ENCODE measurements around the gene POU3F1. TPM values are rescaled to one million over a fixed set of nuclear protein-coding genes. Genes with fewer than 3 reads are reported as not detected.

POU3F1 gene
- total and polyA plus RNA-seq, 2 of the 4 experiments (the other 2 are of a cell fraction), result not detected

DNA sequence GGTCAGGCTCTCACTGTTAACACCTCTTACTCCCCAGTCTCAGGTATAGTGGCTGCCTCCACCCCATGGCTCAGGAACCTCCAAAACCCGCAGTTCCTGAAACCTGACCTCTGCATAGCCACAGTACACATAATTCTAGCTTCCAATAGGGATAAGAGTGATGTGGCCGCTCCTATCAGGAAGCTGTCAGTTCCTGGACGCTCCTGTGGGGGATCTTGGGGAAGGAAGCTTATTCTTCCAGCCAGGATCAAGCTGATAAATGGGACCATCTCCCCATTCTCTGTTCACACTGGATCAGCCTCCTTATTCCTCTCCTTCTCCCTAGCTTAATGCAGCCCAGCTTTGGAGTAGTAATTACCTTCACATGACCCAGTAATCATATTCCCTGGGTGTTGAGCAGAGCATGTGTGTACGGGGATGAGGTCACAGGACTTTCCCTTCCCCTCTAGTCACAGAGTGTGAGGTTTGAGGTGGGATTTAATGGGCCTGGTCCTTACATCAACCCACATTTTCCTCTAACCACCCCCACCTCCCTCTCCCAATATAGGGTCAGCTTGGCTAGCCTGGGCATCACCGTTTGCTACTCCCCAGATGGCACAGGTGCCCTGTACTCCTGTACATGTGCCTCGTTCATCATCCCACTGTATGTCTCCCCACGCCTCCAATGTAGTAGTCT is 7.0 kb upstream of the POU3F1 start:
- no peak overlapping the region for H3K56ac ChIP-seq (ENCODE audit: extremely low read depth, insufficient read depth, low read length)
- peaks cover 44% of the 10 kb centered on the region for H3K27me3 ChIP-seq (ENCODE audit: control insufficient read depth, insufficient read depth, low read length)
- no peaks in the 10 kb centered on the region for H3K9me1 ChIP-seq (ENCODE audit: insufficient read depth, low read length)
- H2BK120ac ChIP-seq (ENCODE audit: low read depth, low read length), result no peak overlapping the region
- no peak overlapping the region for H2AK5ac ChIP-seq (ENCODE audit: low read depth, low read length)
- no peaks in the 10 kb centered on the region for H4K20me1 ChIP-seq (ENCODE audit: insufficient read depth, low read length)
- no peak overlapping the region for H3K27ac ChIP-seq (ENCODE audit: insufficient read depth, low read length)
- H3K9ac ChIP-seq (ENCODE audit: low read depth, low read length), result no peak overlapping the region
- intact Hi-C loops (cut with micrococcal nuclease), result no loop called here
- no peak overlapping the region for H3K4me2 ChIP-seq (ENCODE audit: low read depth, low read length)
- no peaks in the 10 kb centered on the region for H3K36me3 ChIP-seq (ENCODE audit: control insufficient read depth, insufficient read depth, low read length)
- no peak for ATAC-seq (ENCODE audit: low read depth)
- no peak overlapping the region for H3K4ac ChIP-seq (ENCODE audit: low read depth, low read length)
- H2AFZ ChIP-seq (replicated peaks; ENCODE audit: low read length, poor library complexity), result peak overlapping the region; percentile 5
- H3K18ac ChIP-seq (ENCODE audit: low read depth, low read length), result no peak overlapping the region
- no peak overlapping the region for H4K91ac ChIP-seq (ENCODE audit: insufficient read depth, low read depth, low read length)
- H2BK5ac ChIP-seq (ENCODE audit: low read depth, low read length, poor library complexity, severe bottlenecking), result no peak overlapping the region
- H2BK20ac ChIP-seq (ENCODE audit: low read depth, low read length), result no peak overlapping the region
- H3K79me1 ChIP-seq (ENCODE audit: low read depth in 1 of 2, low read length in 2 of 2), result no peaks in the 10 kb centered on the region
- no peak overlapping the region for H4K8ac ChIP-seq (ENCODE audit: low read depth in 2 of 2, low read length in 2 of 2)
- CTCF ChIA-PET, result no interaction called here
- H3K4me1 ChIP-seq (ENCODE audit: control insufficient read depth, insufficient read depth, low read length), result no peaks in the 10 kb centered on the region
- dilution Hi-C loops (cut with HindIII; ENCODE audit: low sequenced_read_pairs, unreplicated experiment), result no loop called here
- H3K23ac ChIP-seq (ENCODE audit: low read depth, low read length), result no peak overlapping the region
- H2AK9ac ChIP-seq (replicated peaks; ENCODE audit: low read depth, low read length, poor library complexity), result peak overlapping the region; percentile 39
- BruUV-seq (replicated peaks), result no TSS peak
- no CpG with 5 or more reads among the region's 7 CpGs for WGBS, 2 experiments (ENCODE audit: extremely low coverage in 2 of 2, insufficient read length in 1 of 2)
- in situ Hi-C loops (cut with MboI; ENCODE audit: low sequenced_read_pairs), result no loop called here
- no peak for DNase-seq
- no peaks in the 10 kb centered on the region for H3K9me3 ChIP-seq (ENCODE audit: control insufficient read depth, insufficient read depth, low read length)
- H3K4me3 ChIP-seq (ENCODE audit: insufficient read depth, low read depth, low read length), result no peak overlapping the region
- H4K5ac ChIP-seq (ENCODE audit: low read depth, low read length), result no peak overlapping the region
- no peak overlapping the region for H3K14ac ChIP-seq (replicated peaks; ENCODE audit: low read depth, low read length)
- POLR2A ChIA-PET (ENCODE audit: unreplicated experiment), result no interaction called here
- no peak overlapping the region for H2BK15ac ChIP-seq (ENCODE audit: low read depth, low read length)
- TF ChIP-seq MAFK (IDR thresholded peaks at IDR 0.05; ENCODE audit: low read depth, low read length) (no peak), RAD21 (IDR thresholded peaks at IDR 0.05; ENCODE audit: low read length) (no peak), USF2 (IDR thresholded peaks at IDR 0.05; ENCODE audit: low read depth, low read length) (no peak), MXI1 (IDR thresholded peaks at IDR 0.05; ENCODE audit: borderline replicate concordance, low read depth, low read length) (no peak), POLR2A (IDR thresholded peaks at IDR 0.05; ENCODE audit: low read depth, low read length) (no peak)
